Posterior cingulate gyrus (tissue), 11 donors: ENCODE measurements around the gene ELP2.
A peak's percentile ranks its signal among the peaks of the same experiment; 100 is the strongest.

Experiments used
- DNase-seq, 10 donors: peaks; one replicate each; pipeline versions ENCODE4 v3.0.0 to v3.0.0-alpha.2; 2020 to 2021; ENCODE audit warnings: mixed read lengths in 3 of 10
- intact Hi-C: fragments of 100-400 bp; cut with DNase I; formaldehyde crosslinking; loops from one replicate; pipeline ENCODE4 v1.15.1; 2023

The ELP2 gene

GRCh38 chr18:36185901-36186460 lies 56.3 kb downstream of the ELP2 start:
- intact Hi-C loops: no loop called here
- DNase-seq: peak in 1 of 10 donors; percentile 57

- intact Hi-C loops: no loop called here
- peak in 1 of 10 donors; percentile 69 for DNase-seq
Observed at GRCh38 chr18:36186461-36187192, 56.9 kb downstream of the ELP2 start.

- DNase-seq: peak in 9 of 10 donors; percentile 27 to 90 (median 60)
- intact Hi-C loops: no loop called here
Observed at GRCh38 chr18:36187193-36187825, 57.6 kb downstream of the ELP2 start, which contains the start of gene MOCOS. Gene MOCOS, plus strand, starts transcription at chr18:36187497. Its CDS starts 43 bp downstream, at chr18:36187540.

- DNase-seq: peak in 1 of 10 donors; percentile 75
- intact Hi-C loops: no loop called here
Observed at GRCh38 chr18:36187826-36188721, 58.4 kb downstream of the ELP2 start.

GRCh38 chr18:36188916-36189315 lies 59.2 kb downstream of the ELP2 start:
- intact Hi-C loops: no loop called here
- DNase-seq: no peak

- intact Hi-C loops: no loop called here
Observed at GRCh38 chr18:36189486-36189885, 59.8 kb downstream of the ELP2 start.

GRCh38 chr18:36191286-36191685 lies 61.6 kb downstream of the ELP2 start:
- intact Hi-C loops: no loop called here
- no peak for DNase-seq

More at GRCh38 chr18:36189486-36189885, 59.8 kb downstream of the ELP2 start:
- DNase-seq: no peak

GRCh38 chr18:36191711-36192110 lies 62.0 kb downstream of the ELP2 start:
- intact Hi-C loops: no loop called here
- no peak for DNase-seq

- intact Hi-C loops: no loop called here
- DNase-seq: no peak
Observed at GRCh38 chr18:36194600-36195315, 65.1 kb downstream of the ELP2 start.

- intact Hi-C loops: no loop called here
Observed at GRCh38 chr18:36195427-36196122, 65.9 kb downstream of the ELP2 start.

GRCh38 chr18:36196238-36196995 lies 66.7 kb downstream of the ELP2 start:
- no peak for DNase-seq
- intact Hi-C loops: no loop called here

More at GRCh38 chr18:36195427-36196122, 65.9 kb downstream of the ELP2 start:
- DNase-seq: no peak

GRCh38 chr18:36197511-36198166 lies 67.9 kb downstream of the ELP2 start:
- intact Hi-C loops: no loop called here
- DNase-seq: no peak

- intact Hi-C loops: no loop called here
- DNase-seq: no peak
Observed at GRCh38 chr18:36199691-36200295, 70.1 kb downstream of the ELP2 start.

- no peak for DNase-seq
Observed at GRCh38 chr18:36200354-36200771, 70.7 kb downstream of the ELP2 start.

GRCh38 chr18:36201765-36202164 lies 72.1 kb downstream of the ELP2 start:
- intact Hi-C loops: no loop called here

More at GRCh38 chr18:36200354-36200771, 70.7 kb downstream of the ELP2 start:
- intact Hi-C loops: no loop called here

GRCh38 chr18:36203360-36203895 lies 73.7 kb downstream of the ELP2 start:
- intact Hi-C loops: no loop called here
- no peak for DNase-seq

More at GRCh38 chr18:36201765-36202164, 72.1 kb downstream of the ELP2 start:
- no peak for DNase-seq

GRCh38 chr18:36205166-36205565 lies 75.5 kb downstream of the ELP2 start:
- intact Hi-C loops: no loop called here
- DNase-seq: no peak
